Uterus (tissue), 4 donors: ENCODE data around the gene WDR47. TPM values are rescaled to one million over a fixed set of nuclear protein-coding genes. Genes with fewer than 3 reads are reported as not detected.
"Not testable (repeated sequence)": the region's sequence is repeated elsewhere in the genome, so short reads cannot be mapped to it uniquely, and the experiment has no call there.

Experiments used
- DNase-seq, 2 donors: peaks; one replicate each; pipeline ENCODE4 v3.0.0-alpha.2; 2019 to 2020
- H3K27ac ChIP-seq, 2 donors: fragments of 200-600 bp; sonication (generic); 1 replicate in 1 of 2; 2 replicates in 1 of 2; pipeline ENCODE4 v1.5.1; 2016 to 2018
- H3K27me3 ChIP-seq, 2 donors: fragments of 200-600 bp; sonication (generic); one replicate each; pipeline ENCODE4 v1.5.1; 2018 to 2019; ENCODE audit warnings: control low read depth in 1 of 2
- H3K36me3 ChIP-seq, 2 donors: fragments of 200-600 bp; sonication (generic); one replicate each; pipeline ENCODE4 v1.5.1; 2019; ENCODE audit warnings: control low read depth in 1 of 2
- H3K4me1 ChIP-seq, 2 donors: fragments of 200-600 bp; sonication (generic); one replicate each; pipeline ENCODE4 v1.5.1; 2018 to 2019; ENCODE audit warnings: control low read depth in 1 of 2
- H3K4me3 ChIP-seq, 2 donors: fragments of 200-600 bp; sonication (generic); 1 replicate in 1 of 2; 2 replicates in 1 of 2; pipeline ENCODE4 v1.5.1; 2018 to 2019; ENCODE audit warnings: mild to moderate bottlenecking in 1 of 2
- H3K9me3 ChIP-seq, 2 donors: fragments of 200-600 bp; sonication (generic); one replicate each; pipeline ENCODE4 v1.5.1; 2019; ENCODE audit warnings: control low read depth in 1 of 2
- POLR2A ChIP-seq, 2 donors: fragments of 450-650 bp; IDR thresholded peaks; one replicate each; pipeline ENCODE4 v1.6.1; 2016; ENCODE audit warnings: antibody characterized with exemption in 2 of 2, mild to moderate bottlenecking in 1 of 2, moderate library complexity in 1 of 2
- intact Hi-C: fragments of 100-400 bp; cut with DNase I; formaldehyde crosslinking; loops from one replicate; pipeline ENCODE4 v1.15.1; 2023; ENCODE audit warnings: low total_unique reads
- total RNA-seq, 4 donors: library from RNA; depleted of rRNA in 3 of 4; stranded (reverse); fragments of >200 nt in 3 of 4; gene quantifications; one replicate each; pipeline versions ENCODE4 v1.1.0 to v1.2.4, GENCODE V29; 2014 to 2023
- TF ChIP-seq, protein P1 (sequence below), 4 experiments: fragments of 200-600 bp in 2 of 4; fragments of 450-650 bp in 2 of 4; sonication (generic) in 2 of 4; IDR thresholded peaks; one replicate each; pipeline ENCODE4 v1.5.1; 2016 to 2019; ENCODE audit warnings: antibody characterized with exemption in 4 of 4, mild to moderate bottlenecking in 2 of 4, moderate library complexity in 1 of 4
- donor health status: DM: yes; HTN: yes; CAD: no.

The WDR47 gene
- total RNA-seq, 4 donors from 2014 or later = 10.5 to 54.7 (median 27.2) TPM

- DNase-seq = no peak
- Histone ChIP-seq H3K4me3 (no peak overlapping the region), H3K36me3 (no peaks in the 10 kb centered on the region), H3K27ac (no peak overlapping the region), H3K9me3 (no peaks in the 10 kb centered on the region), H3K4me1 (no peaks in the 10 kb centered on the region), H3K27me3 (no peaks in the 10 kb centered on the region)
- TF ChIP-seq, protein P1, sequence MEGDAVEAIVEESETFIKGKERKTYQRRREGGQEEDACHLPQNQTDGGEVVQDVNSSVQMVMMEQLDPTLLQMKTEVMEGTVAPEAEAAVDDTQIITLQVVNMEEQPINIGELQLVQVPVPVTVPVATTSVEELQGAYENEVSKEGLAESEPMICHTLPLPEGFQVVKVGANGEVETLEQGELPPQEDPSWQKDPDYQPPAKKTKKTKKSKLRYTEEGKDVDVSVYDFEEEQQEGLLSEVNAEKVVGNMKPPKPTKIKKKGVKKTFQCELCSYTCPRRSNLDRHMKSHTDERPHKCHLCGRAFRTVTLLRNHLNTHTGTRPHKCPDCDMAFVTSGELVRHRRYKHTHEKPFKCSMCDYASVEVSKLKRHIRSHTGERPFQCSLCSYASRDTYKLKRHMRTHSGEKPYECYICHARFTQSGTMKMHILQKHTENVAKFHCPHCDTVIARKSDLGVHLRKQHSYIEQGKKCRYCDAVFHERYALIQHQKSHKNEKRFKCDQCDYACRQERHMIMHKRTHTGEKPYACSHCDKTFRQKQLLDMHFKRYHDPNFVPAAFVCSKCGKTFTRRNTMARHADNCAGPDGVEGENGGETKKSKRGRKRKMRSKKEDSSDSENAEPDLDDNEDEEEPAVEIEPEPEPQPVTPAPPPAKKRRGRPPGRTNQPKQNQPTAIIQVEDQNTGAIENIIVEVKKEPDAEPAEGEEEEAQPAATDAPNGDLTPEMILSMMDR (IDR thresholded peaks at IDR 0.05) = no peak
- TF ChIP-seq POLR2A (IDR thresholded peaks at IDR 0.05) = no peak
- intact Hi-C loops = no loop called here
Measured at GRCh38 chr1:109024646-109025045, 17.3 kb downstream of the WDR47 start.

DNA sequence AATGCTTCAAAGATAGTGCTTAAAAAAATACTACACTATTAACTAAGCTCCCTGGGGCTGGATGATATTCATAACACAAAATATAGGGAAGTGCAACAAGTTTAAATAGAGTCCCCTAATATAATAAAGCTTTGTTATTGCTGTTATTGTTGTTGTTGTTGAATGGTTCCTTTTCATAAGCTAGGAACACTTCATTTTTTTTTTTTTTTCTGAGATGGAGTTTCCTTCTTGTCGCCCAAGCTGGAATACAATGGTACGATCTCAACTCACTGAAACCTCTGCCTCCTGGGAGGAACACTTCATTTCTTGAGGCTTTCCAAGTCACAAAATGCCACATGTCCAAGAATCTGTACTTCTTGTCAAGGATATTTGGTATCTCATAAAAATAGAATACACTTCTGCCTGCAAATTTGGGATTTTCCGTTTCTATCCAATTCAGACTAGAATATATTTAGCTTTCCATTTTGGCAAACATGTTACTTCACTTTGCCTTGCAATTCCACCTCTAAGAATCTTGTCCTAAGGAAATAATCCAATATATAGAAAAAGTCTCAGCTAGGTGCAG is 21.1 kb downstream of the WDR47 start:
- no peak for DNase-seq
- H3K27me3 ChIP-seq = no peaks in the 10 kb centered on the region
- H3K27ac ChIP-seq = no peak overlapping the region
- H3K4me1 ChIP-seq = no peaks in the 10 kb centered on the region
- TF ChIP-seq, protein P1 (IDR thresholded peaks at IDR 0.05) = no peak
- no peak for TF ChIP-seq POLR2A (IDR thresholded peaks at IDR 0.05)
- H3K4me3 ChIP-seq = no peak overlapping the region
- intact Hi-C loops = no loop called here
- H3K36me3 ChIP-seq = no peaks in the 10 kb centered on the region
- peaks cover 0 to 9% of the 10 kb centered on the region in 2 donors for H3K9me3 ChIP-seq

- H3K27me3 ChIP-seq, H3K9me3 ChIP-seq, H3K36me3 ChIP-seq, H3K27ac ChIP-seq, intact Hi-C loops, H3K4me1 ChIP-seq, H3K4me3 ChIP-seq, DNase-seq: not testable (repeated sequence)
Measured at GRCh38 chr1:109017719-109018118, 24.2 kb downstream of the WDR47 start.

- Histone ChIP-seq H3K27me3 (no peaks in the 10 kb centered on the region), H3K4me3 (no peak overlapping the region), H3K27ac (no peak overlapping the region), H3K9me3 (peaks cover 0 to 9% of the 10 kb centered on the region in 2 donors), H3K36me3 (no peaks in the 10 kb centered on the region), H3K4me1 (no peaks in the 10 kb centered on the region)
- TF ChIP-seq, protein P1 (IDR thresholded peaks at IDR 0.05) = no peak
- intact Hi-C loops = no loop called here
- DNase-seq = no peak
Measured at GRCh38 chr1:109017134-109017533, 24.8 kb downstream of the WDR47 start.

DNA sequence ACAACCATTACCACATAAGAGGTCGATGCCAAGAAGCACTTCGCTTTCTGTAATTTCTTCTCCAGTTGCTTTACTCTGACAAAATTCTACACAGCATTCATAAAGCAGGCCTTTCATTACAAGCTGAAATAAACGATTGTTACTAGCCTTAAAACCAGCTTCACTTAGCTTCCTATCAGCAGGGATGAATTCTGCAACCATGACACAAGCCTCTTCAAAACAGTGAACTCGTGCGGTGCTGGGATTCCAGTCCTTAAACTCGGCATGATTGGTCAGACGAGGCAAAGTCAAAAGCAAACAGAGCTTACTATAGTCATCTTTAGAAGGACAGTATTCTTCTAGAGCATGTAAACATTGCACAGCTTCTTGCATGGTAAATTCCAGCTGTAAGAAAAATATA is 30.6 kb downstream of the WDR47 start:
- no peaks in the 10 kb centered on the region for H3K9me3 ChIP-seq
- intact Hi-C loops = no loop called here
- DNase-seq = no peak
- TF ChIP-seq, protein P1 (IDR thresholded peaks at IDR 0.05) = no peak
- TF ChIP-seq POLR2A (IDR thresholded peaks at IDR 0.05) = no peak
- H3K27me3 ChIP-seq = no peaks in the 10 kb centered on the region
- H3K27ac ChIP-seq = no peak overlapping the region
- no peaks in the 10 kb centered on the region for H3K4me1 ChIP-seq
- no peak overlapping the region for H3K4me3 ChIP-seq
- H3K36me3 ChIP-seq = no peaks in the 10 kb centered on the region

DNA sequence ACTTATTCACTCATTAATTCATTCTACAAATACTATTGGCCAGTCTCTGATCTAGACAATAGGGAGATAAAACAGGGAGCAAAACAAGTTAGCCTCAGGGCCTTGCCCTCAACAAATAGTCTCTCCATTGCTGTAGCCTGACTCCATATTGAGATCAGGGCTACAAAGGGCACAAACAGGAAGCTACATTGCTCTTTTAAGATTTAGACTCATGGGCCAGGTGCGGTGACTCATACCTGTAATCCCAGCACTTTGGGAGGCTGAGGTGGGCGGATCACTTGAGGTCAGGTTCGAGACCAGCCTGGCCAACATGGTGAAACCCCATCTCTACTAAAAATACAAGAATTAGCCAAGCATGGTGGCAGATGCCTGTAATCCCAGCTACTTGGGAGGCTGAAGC is 45.3 kb downstream of the WDR47 start:
- H3K4me3 ChIP-seq, H3K4me1 ChIP-seq, H3K27ac ChIP-seq, intact Hi-C loops, H3K36me3 ChIP-seq, DNase-seq, H3K27me3 ChIP-seq: not testable (repeated sequence)
- peaks cover 0 to 11% of the 10 kb centered on the region in 2 donors for H3K9me3 ChIP-seq
